Neural cell (in vitro differentiated cells): Measurements from ENCODE around the gene MYO6. TPM values are rescaled to one million over a fixed set of nuclear protein-coding genes. Genes with fewer than 3 reads are reported as not detected.

Experiments
- H2AFZ ChIP-seq: fragments of 200-600, 300-800 bp; sonication (generic), shearing (Covaris generic); 2 replicates; pipeline ENCODE4 v1.6.0; 2014; ENCODE audit warnings: low read depth, mild to moderate bottlenecking, antibody characterized with exemption, low read length, moderate library complexity
- H3F3A ChIP-seq: fragments of 200-600 bp; shearing (Covaris generic); 2 replicates; pipeline ENCODE4 v1.6.1; 2016; ENCODE audit warnings: mild to moderate bottlenecking, moderate library complexity, mixed read lengths, antibody characterized with exemption, low read length; ENCODE audit not compliant: insufficient read depth, poor library complexity, severe bottlenecking
- H3K27ac ChIP-seq: fragments of 200-600, 300-800 bp; sonication (generic), shearing (Covaris generic); 2 replicates; pipeline ENCODE4 v1.5.1; 2014; ENCODE audit warnings: mild to moderate bottlenecking, low read length, moderate library complexity
- H3K27me3 ChIP-seq: fragments of 300-800, 200-600 bp; sonication (generic), shearing (Covaris generic); 2 replicates; pipeline ENCODE4 v1.6.0; 2014; ENCODE audit warnings: mild to moderate bottlenecking, low read depth, low read length, moderate library complexity; ENCODE audit not compliant: insufficient read depth
- H3K36me3 ChIP-seq: fragments of 300-800, 200-600 bp; sonication (generic), shearing (Covaris generic); 2 replicates; pipeline ENCODE4 v1.5.1; 2014; ENCODE audit warnings: mild to moderate bottlenecking, antibody characterized with exemption, low read length, moderate library complexity; ENCODE audit not compliant: insufficient read depth
- H3K4me2 ChIP-seq: fragments of 300-800, 200-600 bp; sonication (generic), shearing (Covaris generic); 2 replicates; pipeline ENCODE4 v1.6.0; 2014; ENCODE audit warnings: mild to moderate bottlenecking, low read length
- H3K4me3 ChIP-seq: fragments of 300-800, 200-600 bp; sonication (generic), shearing (Covaris generic); 2 replicates; pipeline ENCODE4 v1.5.1; 2014; ENCODE audit warnings: mild to moderate bottlenecking, low read length, moderate library complexity
- H3K79me2 ChIP-seq: fragments of 200-600 bp; shearing (Covaris generic); replicated peaks from 2 replicates; pipeline ENCODE4 v1.6.0; 2014; ENCODE audit warnings: mild to moderate bottlenecking, low read length, moderate library complexity; ENCODE audit not compliant: insufficient read depth
- H3K9ac ChIP-seq: fragments of 300-800, 200-600 bp; sonication (generic), shearing (Covaris generic); 2 replicates; pipeline ENCODE4 v1.6.1; 2016; ENCODE audit warnings: mild to moderate bottlenecking, low read length, mixed read lengths
- H3K9me2 ChIP-seq: fragments of 200-600 bp; shearing (Covaris generic); 2 replicates; pipeline ENCODE4 v1.6.1; 2016; ENCODE audit warnings: mild to moderate bottlenecking, low read length, mixed read lengths; ENCODE audit not compliant: insufficient read depth
- H3K9me3 ChIP-seq: fragments of 200-600, 300-800 bp; sonication (generic), shearing (Covaris generic); 2 replicates; pipeline ENCODE4 v1.6.1; 2016; ENCODE audit warnings: mild to moderate bottlenecking, mixed run types, low read length, moderate library complexity, mixed read lengths
- H4K20me1 ChIP-seq: fragments of 200-600 bp; shearing (Covaris generic); 2 replicates; pipeline ENCODE4 v1.6.1; 2016; ENCODE audit warnings: mild to moderate bottlenecking, mixed run types; ENCODE audit not compliant: insufficient read depth
- CTCF ChIP-seq: fragments of 450-650 bp; IDR thresholded peaks from 2 replicates; pipeline ENCODE4 v1.5.1; 2014; ENCODE audit warnings: antibody characterized with exemption, mild to moderate bottlenecking, moderate library complexity; ENCODE audit not compliant: poor library complexity, severe bottlenecking
- EP300 ChIP-seq: fragments of 450-650 bp; conservative IDR thresholded peaks from 2 replicates; pipeline ENCODE4 v1.6.1; 2014; ENCODE audit warnings: antibody characterized with exemption, mild to moderate bottlenecking, moderate library complexity; ENCODE audit not compliant: poor library complexity, severe bottlenecking
- EZH2 ChIP-seq: fragments of 200-600, 300-800 bp; shearing (Covaris generic), sonication (generic); IDR thresholded peaks from 2 replicates; pipeline ENCODE4 v1.6.1; 2014; ENCODE audit warnings: antibody characterized with exemption, low read length, borderline replicate concordance, mild to moderate bottlenecking; ENCODE audit not compliant: insufficient read depth, poor library complexity, severe bottlenecking
- MXI1 ChIP-seq: fragments of 450-650 bp; conservative IDR thresholded peaks from 2 replicates; pipeline ENCODE4 v1.6.1; 2014; ENCODE audit warnings: antibody characterized with exemption, mild to moderate bottlenecking; ENCODE audit not compliant: poor library complexity, severe bottlenecking
- POLR2AphosphoS5 ChIP-seq: IDR thresholded peaks from 2 replicates; pipeline ENCODE4 v1.6.1; 2012
- RAD21 ChIP-seq: fragments of 450-650 bp; conservative IDR thresholded peaks from 2 replicates; pipeline ENCODE4 v1.6.1; 2014; ENCODE audit warnings: antibody characterized with exemption, mild to moderate bottlenecking, moderate library complexity
- REST ChIP-seq: IDR thresholded peaks from 2 replicates; pipeline ENCODE4 v1.6.1; 2012; ENCODE audit warnings: borderline replicate concordance
- SMC3 ChIP-seq: fragments of 450-650 bp; conservative IDR thresholded peaks from 2 replicates; pipeline ENCODE4 v1.6.1; 2014; ENCODE audit warnings: antibody characterized with exemption, mild to moderate bottlenecking, moderate library complexity; ENCODE audit not compliant: poor library complexity
- TAF1 ChIP-seq: IDR thresholded peaks from 2 replicates; pipeline ENCODE4 v1.6.1; 2012; ENCODE audit warnings: low read depth
- polyA plus RNA-seq: library from polyadenylated mRNA; depleted of rRNA; stranded (reverse); fragments of >200 nt; gene quantifications from 2 replicates; pipeline ENCODE4 v1.2.3, GENCODE V29; 2014

Gene MYO6
- polyA plus RNA-seq, 1 donor from 2014 or later: 49.1 TPM

GRCh38 chr6:75880305-75880704, 131.3 kb downstream of the MYO6 start:
- peaks cover 6% of the 10 kb centered on the region for H3K36me3 ChIP-seq

GRCh38 chr6:75882734-75883133, 133.7 kb downstream of the MYO6 start:
- H3K4me2 ChIP-seq: no peak overlapping the region
- H3K9ac ChIP-seq: no peak overlapping the region
- H3K4me3 ChIP-seq: no peak overlapping the region
- TF ChIP-seq CTCF: no peak
- no peak for TF ChIP-seq RAD21
- no peak for TF ChIP-seq EZH2
- TF ChIP-seq REST: no peak
- TF ChIP-seq MXI1: no peak
- TF ChIP-seq TAF1: no peak
- TF ChIP-seq SMC3: no peak

More at GRCh38 chr6:75880305-75880704, 131.3 kb downstream of the MYO6 start:
- H3K9me3 ChIP-seq: no peaks in the 10 kb centered on the region
- no peaks in the 10 kb centered on the region for H4K20me1 ChIP-seq
- no peak overlapping the region for H3K27ac ChIP-seq
- no peaks in the 10 kb centered on the region for H3K9me2 ChIP-seq
- H3K79me2 ChIP-seq: no peaks in the 10 kb centered on the region
- no peak overlapping the region for H3K4me2 ChIP-seq
- H3K27me3 ChIP-seq: no peaks in the 10 kb centered on the region
- no peak for TF ChIP-seq CTCF
- TF ChIP-seq RAD21: no peak
- TF ChIP-seq EP300: no peak
- no peak for TF ChIP-seq SMC3
- TF ChIP-seq POLR2AphosphoS5: no peak
- TF ChIP-seq REST: no peak
- H3F3A ChIP-seq: no peaks in the 10 kb centered on the region
- no peak overlapping the region for H2AFZ ChIP-seq
- no peak overlapping the region for H3K9ac ChIP-seq
- H3K4me3 ChIP-seq: no peak overlapping the region

More at GRCh38 chr6:75882734-75883133, 133.7 kb downstream of the MYO6 start:
- no peaks in the 10 kb centered on the region for H3K9me3 ChIP-seq
- no peaks in the 10 kb centered on the region for H3K27me3 ChIP-seq
- no peaks in the 10 kb centered on the region for H3K79me2 ChIP-seq
- peaks cover 6% of the 10 kb centered on the region for H3K36me3 ChIP-seq
- no peaks in the 10 kb centered on the region for H3K9me2 ChIP-seq
- H3K27ac ChIP-seq: no peak overlapping the region
- no peaks in the 10 kb centered on the region for H4K20me1 ChIP-seq
- H2AFZ ChIP-seq: no peak overlapping the region
- no peaks in the 10 kb centered on the region for H3F3A ChIP-seq
